ENCODE data around the gene ZNF839.

ZNF839 gene

DNA sequence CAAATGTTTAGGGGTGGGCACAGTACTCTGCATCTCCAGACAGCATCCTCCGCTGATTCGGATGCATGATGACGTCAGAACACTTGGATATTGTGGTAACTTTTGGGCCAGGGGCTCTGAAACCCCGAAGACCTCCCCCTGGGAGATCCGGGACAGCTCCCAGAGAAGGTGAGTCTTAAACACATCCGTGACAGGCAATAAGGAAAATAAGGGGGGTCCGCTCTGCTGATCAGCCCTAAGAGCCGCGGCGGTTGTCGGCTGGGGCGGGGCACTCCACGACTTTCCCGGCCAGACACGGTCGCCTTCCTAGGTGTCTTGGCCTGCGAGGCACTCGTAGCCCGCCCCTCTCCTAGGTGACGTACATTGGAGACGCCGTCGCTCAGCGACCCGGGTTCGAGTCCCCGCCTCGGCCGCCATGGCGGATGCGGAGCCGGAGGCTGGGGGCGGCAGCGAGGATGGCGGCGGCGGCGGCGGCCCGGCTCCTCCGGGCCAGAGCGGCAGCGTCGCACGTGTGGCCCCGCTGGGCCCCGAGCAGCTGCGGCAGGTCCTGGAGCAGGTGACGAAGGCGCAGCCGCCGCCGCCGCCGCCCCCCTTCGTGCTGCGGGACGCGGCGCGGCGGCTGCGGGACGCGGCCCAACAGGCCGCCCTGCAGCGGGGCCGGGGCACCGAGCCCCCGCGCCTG lies at the start of gene ZNF839:
ZNF839 (plus strand) TSS at position 396 of the 682 bp plus-strand sequence; CDS start at position 416, 20 bp downstream.
- peak; percentile 97 for DNase-seq

DNA sequence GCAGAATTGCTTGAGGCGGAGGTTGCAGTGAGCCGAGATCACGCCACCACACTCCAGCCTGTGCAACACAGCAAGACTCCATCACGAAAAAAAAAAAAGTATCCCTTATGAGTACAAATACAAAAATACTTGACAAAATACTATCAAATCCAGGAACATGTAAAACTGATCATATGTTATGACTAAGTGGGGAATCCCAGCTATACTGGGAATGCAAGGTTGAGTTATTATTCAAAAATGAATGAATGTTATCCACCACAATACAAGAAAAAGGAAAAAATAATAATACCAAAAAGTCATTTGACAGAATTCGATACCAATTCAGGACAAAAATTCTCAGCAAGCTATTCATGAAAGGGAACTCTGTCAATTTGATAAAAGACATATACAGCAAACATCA lies 47.2 kb upstream of the ZNF839 start:
- no peak for DNase-seq

DNA sequence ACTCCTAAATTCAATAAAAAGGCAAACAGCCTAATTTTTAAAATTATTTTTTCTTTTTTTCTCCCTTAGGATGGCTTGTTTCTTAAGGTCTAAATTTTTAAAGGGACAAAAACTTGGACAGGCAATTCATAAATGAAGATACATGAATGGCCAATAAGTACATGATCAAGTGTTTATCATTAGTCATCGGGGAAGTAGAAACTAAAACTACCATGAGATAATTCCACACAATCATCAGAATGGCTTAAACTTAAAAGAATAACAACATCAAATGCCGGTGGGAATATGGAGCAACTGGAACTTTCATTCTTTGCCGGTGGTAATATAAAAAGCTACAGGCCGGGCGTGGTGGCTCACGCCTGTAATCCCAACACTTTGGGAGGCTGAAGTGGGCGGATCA lies 43.7 kb upstream of the ZNF839 start:
- no peak for DNase-seq

DNA sequence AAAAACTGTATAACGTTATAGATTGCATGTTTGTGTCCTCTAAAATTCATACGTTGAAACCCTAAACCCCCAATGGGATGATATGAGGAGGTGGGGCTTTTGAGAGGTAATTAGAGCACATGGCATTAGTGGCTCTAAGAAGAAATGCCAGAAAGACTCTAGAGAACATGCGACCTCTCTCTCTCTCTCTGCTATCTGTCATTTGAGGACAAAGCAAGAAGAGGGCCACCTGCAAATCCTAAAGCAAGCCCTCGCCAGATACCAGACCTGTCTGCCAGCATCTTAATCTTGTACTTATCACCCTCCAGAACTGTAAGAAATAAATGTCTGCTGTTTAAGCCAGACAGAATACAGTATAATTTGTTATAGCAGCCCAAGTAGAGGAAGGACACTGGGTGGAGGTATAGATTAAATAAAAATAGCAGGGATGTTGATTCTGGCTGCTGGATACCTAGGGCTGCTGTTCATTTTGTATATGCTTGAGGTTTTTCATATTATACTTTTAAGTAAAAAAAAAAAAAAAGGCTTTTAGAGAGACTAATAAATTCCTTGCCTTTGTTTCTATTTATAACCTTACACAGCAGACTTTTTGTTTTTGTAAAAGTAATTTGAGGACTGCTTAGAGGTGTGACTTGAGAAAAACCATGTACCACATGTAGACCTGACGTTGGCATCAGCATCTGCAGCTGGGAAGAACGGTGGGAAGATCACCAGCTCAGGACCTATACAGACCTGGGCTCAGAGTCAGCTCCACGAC lies 41.5 kb upstream of the ZNF839 start:
- DNase-seq, result no peak

DNA sequence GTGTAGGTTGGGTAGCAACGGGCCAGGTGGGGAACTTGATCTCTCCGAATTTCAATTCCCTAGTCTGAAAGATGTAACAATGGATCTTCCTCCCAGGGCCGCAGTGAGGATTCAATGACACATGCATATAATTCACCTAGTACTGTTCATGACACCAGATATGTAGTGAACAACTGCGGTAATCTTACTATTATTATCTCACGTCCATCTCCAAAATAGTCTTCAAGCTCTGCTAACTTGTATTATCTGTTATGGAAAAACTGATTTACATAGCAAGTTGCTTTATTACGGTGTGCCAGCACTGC lies 41.0 kb upstream of the ZNF839 start:
- no peak for DNase-seq

DNA sequence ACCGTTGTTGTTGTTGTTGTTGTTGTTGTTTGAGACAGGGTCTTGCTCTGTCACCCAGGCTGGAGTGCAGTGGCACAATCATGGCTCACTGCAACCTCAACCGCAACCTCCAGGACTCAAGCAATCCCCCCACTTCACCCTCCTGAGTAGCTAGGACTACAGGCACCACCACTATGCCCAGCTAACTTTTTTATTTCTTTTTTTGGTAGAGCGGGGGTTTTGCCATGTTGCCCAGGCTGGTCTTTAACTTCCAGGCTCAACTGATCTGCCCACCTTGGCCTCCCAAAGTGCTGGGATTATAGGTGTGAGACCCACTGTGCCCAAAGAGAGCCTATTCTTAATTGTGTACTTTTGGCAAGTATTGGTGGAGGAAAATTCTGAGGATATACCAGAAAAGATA lies 40.3 kb upstream of the ZNF839 start:
- no peak for DNase-seq

DNA sequence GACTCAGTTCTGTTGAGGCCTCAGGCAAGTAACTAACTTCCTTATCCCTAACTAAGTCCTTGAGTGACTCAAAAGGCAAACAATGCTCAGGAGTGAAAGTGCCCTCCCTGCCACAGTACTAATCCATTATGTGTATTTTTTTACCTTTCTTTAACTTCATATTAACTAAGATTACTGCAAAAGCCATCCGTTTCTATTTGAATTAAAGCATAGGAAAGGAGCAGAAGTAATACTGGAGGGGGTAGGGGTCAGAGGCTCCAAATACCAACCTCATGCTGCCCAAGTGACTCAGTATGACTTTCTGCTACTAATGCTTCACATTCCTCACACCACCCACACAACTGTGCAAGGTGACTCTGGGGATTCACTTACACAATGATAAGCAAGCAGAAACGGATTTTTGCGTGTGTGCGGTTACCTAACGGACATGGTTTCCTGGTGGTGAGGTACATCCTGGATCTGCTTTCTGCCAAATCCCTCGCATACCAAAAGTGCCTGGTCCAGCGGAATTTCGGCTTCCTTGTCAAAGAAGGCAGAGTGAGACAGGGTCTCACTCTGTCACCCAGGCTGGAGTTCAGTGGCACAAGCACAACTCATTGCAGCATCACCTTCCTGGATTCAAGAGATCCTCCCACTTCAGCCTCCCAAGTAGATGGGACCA lies 39.7 kb upstream of the ZNF839 start:
- DNase-seq, result no peak

DNA sequence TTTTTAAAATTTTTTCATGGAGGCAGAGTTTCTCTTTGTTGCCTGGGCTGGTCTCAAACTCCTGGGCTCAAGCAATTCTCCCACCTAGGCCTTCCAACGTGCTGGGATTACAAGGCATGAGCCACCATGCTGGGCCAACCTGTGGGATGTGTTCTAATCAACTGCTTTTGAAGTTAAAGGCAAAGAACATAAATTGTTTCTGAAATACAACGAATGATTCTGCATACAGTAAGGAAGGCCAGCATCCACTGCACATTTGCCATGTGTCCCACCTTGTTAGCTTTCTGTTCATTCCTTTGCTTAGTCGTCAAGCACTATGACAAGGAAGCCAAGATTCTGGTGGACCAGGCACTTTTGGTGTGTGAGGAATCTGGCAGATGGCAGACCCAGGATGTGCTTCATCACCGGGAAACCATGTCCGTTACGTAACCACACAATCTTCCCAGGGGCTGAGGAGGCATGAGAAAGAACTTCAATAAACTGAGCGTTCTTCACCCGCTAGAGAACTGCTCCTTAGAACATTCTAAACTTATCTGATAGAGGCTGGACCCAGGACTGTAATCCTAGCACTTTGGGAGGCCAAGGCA lies 39.1 kb upstream of the ZNF839 start:
- DNase-seq, result no peak

DNA sequence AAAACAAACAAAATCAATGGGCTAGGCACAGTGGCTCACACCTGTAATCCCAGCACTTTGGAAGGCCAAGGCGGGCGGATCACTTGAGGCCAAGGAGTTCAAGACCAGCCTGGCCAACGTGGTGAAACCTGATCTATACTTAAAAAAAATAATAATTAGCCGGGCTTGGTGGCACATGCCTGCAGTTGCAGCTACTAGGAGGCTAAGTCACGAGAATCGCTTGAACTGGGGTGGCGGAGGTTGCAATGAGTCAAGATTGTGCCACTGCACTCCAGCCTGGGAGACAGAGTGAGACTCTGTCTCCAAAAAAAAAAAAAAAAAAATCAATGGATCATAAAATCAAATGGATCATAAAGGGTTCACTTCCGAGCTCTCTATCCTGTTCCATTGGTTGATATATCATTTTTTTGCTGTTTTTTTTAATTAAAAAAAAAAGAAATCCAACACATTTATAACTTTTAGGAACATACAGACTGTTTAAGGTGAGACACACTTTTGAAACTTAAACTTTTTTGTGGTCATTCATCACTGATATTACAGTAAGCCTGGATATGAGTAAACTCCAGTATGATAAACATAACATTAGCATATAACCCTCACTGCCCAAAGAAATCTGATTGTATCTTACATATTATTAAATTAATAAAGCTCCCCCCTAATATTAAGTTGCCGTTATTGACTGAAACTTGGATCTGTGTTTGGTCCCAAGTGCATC lies 36.6 kb upstream of the ZNF839 start:
- DNase-seq, result no peak

DNA sequence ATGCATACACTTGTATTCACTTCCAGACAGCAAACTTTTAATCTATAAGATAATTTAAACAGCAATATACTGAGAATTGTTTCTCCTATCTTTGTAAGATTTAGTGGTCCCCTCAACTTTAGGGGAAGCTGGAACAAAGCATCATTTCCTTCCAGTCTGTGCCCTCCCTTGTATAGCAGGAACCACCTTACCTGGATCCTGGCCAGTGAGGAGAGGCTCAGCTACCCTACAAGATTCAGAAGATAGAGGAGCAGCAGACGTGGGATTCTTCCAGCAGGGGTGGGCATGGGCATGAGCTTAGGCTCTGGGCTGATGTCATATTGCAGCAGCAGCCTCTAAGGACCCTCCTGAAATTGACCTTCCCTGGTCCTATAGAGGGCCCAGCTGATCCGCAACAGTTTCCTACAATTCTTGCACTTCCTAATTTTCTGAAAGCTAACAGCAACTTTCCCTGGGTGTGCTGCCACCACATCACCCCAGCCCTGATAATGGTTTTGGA lies 35.9 kb upstream of the ZNF839 start:
- DNase-seq, result no peak

DNA sequence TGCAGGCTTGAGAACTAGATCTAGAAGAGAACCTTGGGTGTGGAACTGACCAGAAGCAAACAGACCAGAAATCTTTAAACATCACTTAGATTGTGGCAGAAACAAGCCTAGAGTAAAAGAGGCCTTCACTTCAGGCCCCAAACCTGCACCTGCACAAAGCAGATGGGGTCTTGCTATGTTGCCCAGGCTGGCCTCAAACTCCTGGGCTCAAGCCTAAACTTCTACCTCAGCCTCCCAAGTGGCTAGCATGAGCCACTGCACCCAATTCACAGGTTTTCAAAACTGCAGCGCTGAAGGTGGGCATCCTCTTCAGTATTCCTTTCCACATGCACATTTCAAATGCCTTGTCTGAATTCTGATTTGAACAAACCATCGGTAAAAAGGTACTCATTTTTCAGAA lies 34.4 kb upstream of the ZNF839 start:
- no peak for DNase-seq

DNA sequence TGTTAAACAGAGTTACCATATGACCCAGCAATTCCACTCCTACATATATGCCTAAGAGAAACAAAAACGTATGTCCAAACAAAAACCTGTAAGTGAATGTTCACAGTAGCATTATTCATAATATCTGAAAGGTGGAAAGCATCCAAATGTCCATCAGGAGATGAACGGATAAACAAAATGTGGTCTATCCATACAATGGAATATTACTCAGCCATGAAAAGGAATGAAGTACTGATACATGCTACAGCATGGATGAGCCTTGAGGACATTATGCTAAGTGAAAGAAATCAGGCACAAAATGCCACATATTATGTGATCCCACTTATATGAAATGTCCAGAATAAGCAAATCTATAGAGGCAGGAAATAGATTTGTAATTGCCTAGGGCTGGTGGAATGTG lies 31.4 kb upstream of the ZNF839 start:
- no peak for DNase-seq

DNA sequence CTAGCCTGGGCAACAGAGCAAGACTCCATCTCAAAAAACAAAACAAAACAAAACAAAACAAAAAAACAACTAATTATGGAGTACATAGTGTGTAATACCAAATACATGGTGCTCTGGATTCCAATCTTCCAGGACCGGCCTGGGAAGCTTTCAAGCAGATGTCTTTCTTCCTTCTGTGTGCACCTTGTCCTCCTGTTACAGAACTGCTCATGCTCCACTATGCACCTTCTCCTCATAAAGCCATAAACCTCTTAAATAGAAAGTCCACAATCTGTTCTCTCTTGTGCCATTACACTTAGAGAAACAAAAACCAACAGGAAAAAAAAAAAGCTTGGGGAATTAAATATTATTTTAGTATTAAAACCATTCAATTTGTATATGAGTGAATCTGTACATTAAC lies 27.1 kb upstream of the ZNF839 start:
- DNase-seq, result no peak

DNA sequence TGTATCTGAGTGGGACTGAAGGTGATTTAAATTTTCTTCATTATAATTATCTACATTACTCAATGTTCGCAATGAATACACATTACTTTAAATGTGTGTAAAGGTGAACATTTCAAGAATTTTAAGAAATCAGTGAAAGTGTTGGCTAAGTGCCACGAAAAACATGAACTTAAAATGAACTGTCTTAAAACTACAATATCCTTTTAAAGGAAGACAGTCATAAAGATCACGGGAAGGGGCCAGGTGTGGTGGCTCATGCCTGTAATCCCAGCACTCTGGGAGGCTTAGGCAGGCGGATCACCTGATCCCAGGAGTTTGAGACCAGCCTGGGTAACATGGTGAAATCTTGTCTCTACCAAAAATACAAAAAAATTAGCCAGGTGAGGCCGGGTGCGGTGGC lies 25.8 kb upstream of the ZNF839 start:
- DNase-seq, result no peak

DNA sequence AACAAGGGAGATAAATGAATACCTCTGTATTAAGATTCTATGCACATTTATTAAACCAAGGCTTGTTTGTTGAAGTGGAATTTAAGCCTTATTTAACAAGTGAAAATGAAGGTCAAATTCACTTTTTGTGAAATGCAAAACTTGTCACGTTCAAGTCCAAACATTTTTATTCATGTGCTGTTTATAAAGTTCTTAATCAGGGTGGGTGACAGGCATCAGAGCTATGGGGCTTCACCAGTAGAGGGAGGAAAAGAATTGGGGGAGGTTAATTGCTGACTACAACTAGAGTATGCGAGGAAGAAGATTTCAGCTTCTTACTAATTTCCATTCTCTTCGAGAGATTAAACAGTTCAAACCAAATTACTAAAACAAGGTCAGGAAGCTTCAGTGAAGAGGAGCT lies 24.3 kb upstream of the ZNF839 start:
- DNase-seq, result no peak

DNA sequence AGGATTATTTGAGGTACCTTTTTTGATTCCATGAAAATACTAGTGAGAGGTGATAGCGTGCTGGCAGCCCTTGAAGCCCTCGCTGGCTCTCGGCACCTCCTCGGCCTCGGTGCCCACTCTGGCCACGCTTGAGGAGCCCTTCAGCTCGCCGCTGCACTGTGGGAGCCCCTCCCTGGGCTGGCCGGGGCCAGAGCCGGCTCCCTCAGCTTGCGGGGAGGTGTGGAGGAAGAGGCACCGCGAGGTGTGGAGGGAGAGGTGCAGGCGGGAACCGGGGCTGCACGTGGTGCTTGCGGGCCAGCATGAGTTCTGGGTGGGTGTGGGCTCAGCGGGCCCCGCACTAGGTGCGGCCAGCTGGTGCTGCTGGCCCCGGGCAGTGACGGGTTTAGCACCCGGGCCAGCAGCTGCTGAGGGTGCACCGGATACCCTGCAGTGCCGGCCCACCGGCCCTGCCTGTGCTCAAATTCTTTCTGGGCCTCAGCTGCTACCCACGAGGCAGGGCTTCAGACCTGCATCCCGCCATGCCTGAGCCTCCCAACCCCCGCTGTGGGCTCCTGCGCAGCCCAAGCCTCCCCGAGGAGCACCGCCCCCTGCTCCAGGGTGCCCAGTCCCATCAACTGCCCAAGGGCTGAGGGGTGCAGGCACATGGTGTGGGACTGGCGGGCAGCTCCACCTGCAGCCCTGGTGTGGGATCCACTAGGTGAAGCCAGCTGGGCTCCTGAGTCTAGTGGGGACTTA lies 21.9 kb upstream of the ZNF839 start:
- peak; percentile 49 for DNase-seq

DNA sequence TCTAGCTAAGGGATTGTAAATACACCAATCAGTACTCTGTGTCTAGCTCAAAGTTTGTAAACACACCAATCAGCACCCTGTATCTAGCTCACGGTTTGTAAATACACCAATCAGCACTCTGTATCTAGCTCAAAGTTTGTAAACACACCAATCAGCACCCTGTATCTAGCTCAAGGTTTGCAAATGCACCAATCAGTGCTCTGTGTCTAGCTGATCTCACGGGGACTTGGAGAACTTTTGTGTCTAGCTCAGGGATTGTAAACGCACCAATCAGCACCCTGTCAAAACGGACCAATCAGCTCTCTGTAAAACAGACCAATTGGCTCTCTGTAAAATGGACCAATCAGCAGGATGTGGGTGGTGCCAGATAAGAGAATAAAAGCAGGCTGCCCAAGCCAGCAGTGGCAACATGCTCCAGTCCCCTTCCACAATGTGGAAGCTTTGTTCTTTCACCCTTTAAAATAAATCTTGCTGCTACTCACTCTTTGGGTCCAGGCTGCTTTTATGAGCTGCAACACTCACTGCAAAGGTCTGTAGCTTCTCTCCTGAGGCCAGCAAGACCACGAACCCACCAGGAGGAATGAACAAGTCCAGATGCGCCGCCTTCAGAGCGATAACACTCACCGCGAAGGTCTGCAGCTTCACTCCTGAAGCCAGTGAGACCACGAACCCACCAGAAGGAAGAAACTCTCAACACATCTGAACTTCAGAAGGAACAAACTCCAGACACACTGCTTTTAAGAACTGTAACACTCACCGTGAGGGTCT lies 21.1 kb upstream of the ZNF839 start:
- DNase-seq, result peak; percentile 28

DNA sequence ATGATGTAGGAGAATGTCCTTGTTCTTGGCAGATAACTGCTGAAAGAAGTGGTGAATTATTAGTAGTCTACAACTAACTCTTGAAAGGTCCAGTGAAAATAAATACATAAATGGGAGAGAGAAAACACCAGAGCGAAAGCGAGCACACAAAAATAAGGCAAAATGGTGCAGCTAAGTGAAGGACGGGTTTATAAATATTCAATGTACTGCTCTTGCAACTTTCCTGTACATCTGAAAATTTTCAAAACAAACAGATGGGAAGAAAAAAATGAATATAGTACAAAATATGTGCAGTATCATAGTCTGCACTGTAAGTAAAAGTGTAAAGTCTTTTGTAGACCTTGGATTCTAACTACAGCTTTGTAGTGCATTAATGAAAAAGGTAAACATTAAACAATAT lies 15.9 kb upstream of the ZNF839 start:
- DNase-seq, result no peak

DNA sequence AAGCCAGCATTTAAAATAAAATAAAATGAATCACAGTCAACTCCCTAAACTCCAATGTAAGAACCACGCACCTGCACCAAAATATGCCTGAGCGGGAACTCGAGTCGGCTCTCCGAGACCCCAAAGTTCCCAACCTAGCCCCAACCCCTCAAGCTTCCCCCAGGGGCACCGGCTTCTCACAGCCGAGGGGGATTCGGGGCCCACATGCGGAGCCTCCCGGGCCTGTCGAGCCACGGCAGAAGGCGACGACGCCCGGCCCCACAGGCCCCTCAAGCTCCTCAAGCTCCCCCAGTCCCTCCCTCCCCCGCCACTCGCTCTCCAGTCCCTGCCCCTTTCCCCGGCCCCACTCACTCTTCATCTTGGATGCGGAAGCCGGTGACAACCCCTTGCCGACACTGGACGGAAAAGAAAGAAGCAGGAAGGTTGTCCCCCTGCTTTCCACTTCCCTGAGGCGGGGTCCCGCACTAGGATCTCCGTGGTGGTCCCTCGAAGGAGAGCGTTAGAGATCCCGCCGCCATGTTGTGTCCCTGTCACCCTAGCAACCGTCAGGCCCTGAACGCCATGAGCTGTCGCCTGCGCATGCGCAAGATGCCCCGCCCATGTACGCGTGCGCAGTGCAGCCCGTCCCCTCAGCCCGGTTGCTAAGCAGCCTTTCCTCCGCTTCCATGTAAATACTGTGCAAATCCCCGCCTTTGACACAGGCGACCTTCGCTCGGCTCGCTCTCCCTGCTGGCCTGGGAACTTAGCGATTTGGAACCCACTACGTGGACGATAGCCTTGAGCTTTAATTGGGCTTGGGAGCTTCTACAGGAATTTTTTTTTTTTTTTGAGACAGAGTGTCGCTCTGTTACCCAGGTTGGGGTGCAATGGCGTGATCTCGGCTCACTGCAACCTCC lies 14.7 kb upstream of the ZNF839 start, which contains the start of gene MOK:
MOK (minus strand) TSS at position 554 of the 896 bp plus-strand sequence; CDS start at position 358, 196 bp downstream.
- DNase-seq, result peak; percentile 99
